ENCODE data around the gene CCDC88B. TPM values are rescaled to one million over a fixed set of nuclear protein-coding genes. Genes with fewer than 3 reads are reported as not detected.

The CCDC88B gene
- total and polyA plus RNA-seq, 2 of the 8 experiments (the other 6 are each of a cell fraction or from before 2014, with no cell fraction given): 5.9 to 12.5 TPM

GRCh38 chr11:64378335-64378880 is 38.4 kb downstream of the CCDC88B start:
- Histone ChIP-seq H4K91ac (replicated peaks; ENCODE audit: insufficient read length, low read length) (peak overlapping the region; percentile 65), H3K23me2 (ENCODE audit: low read depth, low read length) (peaks cover 7% of the 10 kb centered on the region; the same call in 1 of the 2 replicates), H2BK15ac (ENCODE audit: low read length) (no peak overlapping the region), H3K56ac (replicated peaks; ENCODE audit: insufficient read length, low read depth, low read length) (no peak overlapping the region), H3K4me3 (ENCODE audit: extremely low read depth in 1 of 4, insufficient read depth in 2 of 4, low read depth in 3 of 4, low read length in 4 of 4) (no peak overlapping the region), H4K8ac (ENCODE audit: extremely low read depth, insufficient read depth, low read length) (peak overlapping the region; percentile 76; the same call in 1 of the 2 replicates), H3K4ac (replicated peaks; ENCODE audit: insufficient read length, low read depth, low read length) (no peak overlapping the region), H2AK5ac (ENCODE audit: low read depth, low read length) (no peak overlapping the region), H2BK5ac (ENCODE audit: low read depth, low read length) (no peak overlapping the region), H3K23ac (ENCODE audit: insufficient read length) (no peak overlapping the region), H3K14ac (ENCODE audit: insufficient read length) (no peak overlapping the region), H3K4me1 (replicated peaks in 1 of 4; ENCODE audit: control insufficient read depth in 3 of 4, insufficient read depth in 4 of 4, low read length in 3 of 4) (peaks cover 0 to under 1% (median 0%) of the 10 kb centered on the region in 4 experiments; a peak in 2 of 7 replicates), H3K9ac (replicated peaks in 1 of 4; ENCODE audit: extremely low read depth in 1 of 4, low read depth in 3 of 4, low read length in 3 of 4) (no peak overlapping the region), H3K27me3 (replicated peaks in 1 of 4; ENCODE audit: control insufficient read depth in 3 of 4, extremely low read depth in 1 of 4, insufficient read depth in 3 of 4, low read length in 3 of 4) (no peaks in the 10 kb centered on the region; a peak in 1 of 7 replicates), H2BK12ac (ENCODE audit: low read depth, low read length) (no peak overlapping the region), H3K79me2 (ENCODE audit: control insufficient read depth in 1 of 2, insufficient read depth in 2 of 2, low read length in 2 of 2) (no peaks in the 10 kb centered on the region), H4K20me1 (replicated peaks in 1 of 2; ENCODE audit: control insufficient read depth in 1 of 2, insufficient read depth in 2 of 2, low read length in 2 of 2) (no peaks in the 10 kb centered on the region), H3K36me3 (ENCODE audit: control insufficient read depth in 2 of 4, insufficient read depth in 4 of 4, low read length in 3 of 4) (peaks cover 0 to 3% (median 0%) of the 10 kb centered on the region in 4 experiments; a peak in 1 of 8 replicates), H4K5ac (ENCODE audit: insufficient read length, low read depth, low read length) (no peak overlapping the region), H3K27ac (ENCODE audit: low read depth, low read length) (no peak overlapping the region), H3K18ac (ENCODE audit: extremely low read depth, low read length) (no peak overlapping the region), H2BK20ac (ENCODE audit: low read length) (no peak overlapping the region), H2BK120ac (replicated peaks; ENCODE audit: low read depth, low read length) (no peak overlapping the region), H3K9me3 (ENCODE audit: insufficient read depth in 2 of 2, low read depth in 1 of 2, low read length in 1 of 2) (no peaks in the 10 kb centered on the region; a peak in 1 of 4 replicates), H2AFZ (ENCODE audit: low read length) (no peak overlapping the region), H3K79me1 (ENCODE audit: low read depth, low read length) (no peaks in the 10 kb centered on the region), H3K4me2 (ENCODE audit: insufficient read depth in 1 of 2, low read depth in 2 of 2, low read length in 2 of 2) (no peak overlapping the region)
- DNase-seq (ENCODE audit: low read depth in 1 of 2, low spot score in 2 of 2) (no peak), FAIRE-seq (no peak)
- 90% methylated on average over 14 of the region's 14 CpGs; no CpG with 5 or more reads in 1 of the 2 experiments for WGBS, 2 experiments (ENCODE audit: extremely low coverage in 1 of 2, insufficient coverage in 1 of 2, insufficient read length in 1 of 2, insufficient replicate concordance in 2 of 2, low coverage in 1 of 2, low lambda C conversion rate in 2 of 2, missing lambda C conversion rate in 1 of 2)
- 0 out of 4 replicates have a peak, but pooled peaks of 1 of the 2 experiments have one; percentile 1 for TF ChIP-seq RAD21 (IDR thresholded peaks at IDR 0.05 in 1 of 2, conservative IDR thresholded peaks at IDR 0.05 in 1 of 2; ENCODE audit: low read depth in 2 of 2, low read length in 2 of 2)
- TF ChIP-seq CREB1 (IDR thresholded peaks at IDR 0.05): no peak
- CTCF ChIA-PET (ENCODE audit: partially characterized antibody): interaction anchor here (0.6 to 2.3 kb wide), 9 partner anchors 8 to 1588 kb away, joined by 3 to 6 read pairs (median 4); no protein-coding TSS in a partner anchor
- POLR2A ChIA-PET (ENCODE audit: partially characterized antibody): interaction anchor here (0.6 kb wide), 1 partner anchor 22 kb away, joined by 4 read pairs; no protein-coding TSS in a partner anchor

Data from H1 (cell line).